K562 (cell line): ENCODE data around the gene MUC5AC.
A peak's percentile ranks its signal among the peaks of the same experiment; 100 is the strongest.

Source experiments
- BRF2 ChIP-seq: IDR thresholded peaks from 3 replicates; pipeline ENCODE4 v1.6.1; 2011; ENCODE audit warnings: borderline replicate concordance, mild to moderate bottlenecking; ENCODE audit not compliant: insufficient read length, insufficient read depth
- CTCF ChIP-seq, 3 experiments: IDR thresholded peaks in 2 of 3; conservative IDR thresholded peaks in 1 of 3; 2 replicates each; pipeline ENCODE4 v1.5.1; 2011 to 2012; ENCODE audit warnings: low read length in 3 of 3, mild to moderate bottlenecking in 3 of 3, control low read depth in 2 of 3, improper control_type of control experiment in 1 of 3, inconsistent platforms in 1 of 3, low read depth in 1 of 3, mixed read lengths in 1 of 3, moderate library complexity in 1 of 3; ENCODE audit not compliant: insufficient read depth in 2 of 3
- SRSF1 ChIP-seq: fragments of 200-400 bp; formaldehyde crosslinking; IDR thresholded peaks from 2 replicates; pipeline ENCODE4 v1.6.1; 2017; ENCODE audit warnings: mild to moderate bottlenecking, low read depth, low read length, moderate library complexity
- SRSF9 ChIP-seq: fragments of 200-400 bp; formaldehyde crosslinking; IDR thresholded peaks from 2 replicates; pipeline ENCODE4 v1.6.1; 2017; ENCODE audit warnings: low read depth, low read length, borderline replicate concordance
- ZNF75A ChIP-seq: fragments of 450-650 bp; formaldehyde crosslinking; IDR thresholded peaks from 2 replicates; pipeline ENCODE4 v1.4.0; 2020; ENCODE audit warnings: mild to moderate bottlenecking

DNA sequence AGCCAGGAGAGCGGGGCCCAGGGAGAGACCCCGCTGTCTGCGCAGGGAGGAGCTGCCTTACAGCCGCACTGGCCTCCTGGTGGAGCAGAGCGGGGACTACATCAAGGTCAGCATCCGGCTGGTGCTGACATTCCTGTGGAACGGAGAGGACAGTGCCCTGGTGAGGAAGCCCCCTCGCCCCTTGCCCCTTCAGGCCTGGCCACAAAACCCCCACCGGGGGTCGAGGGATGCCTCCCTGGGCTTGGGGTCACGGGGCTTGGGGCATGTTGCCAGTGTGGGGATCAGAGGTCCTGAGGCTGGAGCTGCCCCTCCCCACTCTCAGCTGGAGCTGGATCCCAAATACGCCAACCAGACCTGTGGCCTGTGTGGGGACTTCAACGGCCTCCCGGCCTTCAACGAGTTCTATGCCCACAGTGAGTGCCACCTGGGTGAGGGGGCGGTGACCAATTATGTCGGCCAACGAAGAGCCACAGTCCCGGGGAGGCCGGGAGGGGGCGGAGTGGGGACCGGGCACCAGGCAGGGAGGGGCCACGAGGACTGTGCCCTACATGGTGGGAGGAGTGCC, 69.3 kb downstream of the MUC5AC start:
- TF ChIP-seq SRSF1 (no peak), SRSF9 (no peak), BRF2 (no peak), ZNF75A (CRISPR knock-in tag) (no peak), CTCF (IDR thresholded peaks at IDR 0.05 in 2 of 3, conservative IDR thresholded peaks at IDR 0.05 in 1 of 3; ENCODE audit: insufficient read depth in 2 of 3, low read depth in 1 of 3, low read length in 3 of 3) (peak in 2 of 3 experiments; percentile 11 to 43; a peak in 3 of 6 replicates)
